ACC112 (cell line): ENCODE data around the gene ITIH5.

Source experiments
- H2AFZ ChIP-seq: fragments of 200-600 bp; sonication (generic); one replicate; pipeline ENCODE4 v1.6.0; 2017; ENCODE audit warnings: antibody characterized with exemption, low read length; ENCODE audit not compliant: unreplicated experiment
- H3K27ac ChIP-seq: fragments of 200-600 bp; sonication (generic); 2 replicates; pipeline ENCODE4 v1.5.1; 2014; ENCODE audit warnings: low read depth, mild to moderate bottlenecking, antibody characterized with exemption, low read length, moderate library complexity
- H3K27me3 ChIP-seq: fragments of 200-600 bp; sonication (generic); 2 replicates; pipeline ENCODE4 v1.6.1; 2014; ENCODE audit warnings: mild to moderate bottlenecking, antibody characterized with exemption, low read length, moderate library complexity, mixed read lengths; ENCODE audit not compliant: insufficient read depth
- H3K36me3 ChIP-seq: fragments of 200-600 bp; sonication (generic); 2 replicates; pipeline ENCODE4 v1.6.1; 2016; ENCODE audit warnings: mild to moderate bottlenecking, antibody characterized with exemption, low read length, moderate library complexity, mixed read lengths; ENCODE audit not compliant: insufficient read depth
- H3K4me1 ChIP-seq: fragments of 200-600 bp; sonication (generic); one replicate; pipeline ENCODE4 v1.6.1; 2016; ENCODE audit warnings: low read length, mixed read lengths; ENCODE audit not compliant: insufficient read depth, unreplicated experiment, control insufficient read depth
- H3K4me3 ChIP-seq: fragments of 200-600 bp; sonication (generic); 2 replicates; pipeline ENCODE4 v1.5.1; 2014; ENCODE audit warnings: mild to moderate bottlenecking, low read depth, low read length
- H3K79me2 ChIP-seq: fragments of 200-600 bp; sonication (generic); one replicate; pipeline ENCODE4 v1.6.0; 2016; ENCODE audit warnings: low read length; ENCODE audit not compliant: control insufficient read depth, unreplicated experiment, insufficient read depth

ITIH5 gene

DNA sequence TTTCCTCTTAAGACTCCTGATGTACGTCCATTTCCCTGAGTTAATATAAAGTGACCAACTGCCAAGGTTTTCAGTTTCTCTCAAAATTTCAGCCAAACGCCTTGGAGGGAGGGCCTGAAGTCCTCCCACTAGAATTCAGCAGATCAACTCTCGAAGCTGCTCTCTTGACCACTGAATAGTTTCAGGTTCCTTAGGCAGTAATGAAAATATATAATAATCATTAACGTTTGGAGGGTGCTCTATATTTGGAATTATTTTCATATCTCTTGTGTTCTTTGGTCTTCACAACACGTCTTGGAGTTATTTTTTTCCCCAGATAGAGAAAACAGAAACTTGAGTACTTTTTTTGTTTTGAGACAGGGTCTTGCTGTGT is 132.3 kb downstream of the ITIH5 start:
- Histone ChIP-seq H3K36me3 (no peaks in the 10 kb centered on the region), H3K4me3 (no peak overlapping the region), H3K27me3 (no peaks in the 10 kb centered on the region; the same call in 1 of the 2 replicates), H3K27ac (no peak overlapping the region), H2AFZ (no peak overlapping the region), H3K79me2 (no peaks in the 10 kb centered on the region), H3K4me1 (no peaks in the 10 kb centered on the region)

DNA sequence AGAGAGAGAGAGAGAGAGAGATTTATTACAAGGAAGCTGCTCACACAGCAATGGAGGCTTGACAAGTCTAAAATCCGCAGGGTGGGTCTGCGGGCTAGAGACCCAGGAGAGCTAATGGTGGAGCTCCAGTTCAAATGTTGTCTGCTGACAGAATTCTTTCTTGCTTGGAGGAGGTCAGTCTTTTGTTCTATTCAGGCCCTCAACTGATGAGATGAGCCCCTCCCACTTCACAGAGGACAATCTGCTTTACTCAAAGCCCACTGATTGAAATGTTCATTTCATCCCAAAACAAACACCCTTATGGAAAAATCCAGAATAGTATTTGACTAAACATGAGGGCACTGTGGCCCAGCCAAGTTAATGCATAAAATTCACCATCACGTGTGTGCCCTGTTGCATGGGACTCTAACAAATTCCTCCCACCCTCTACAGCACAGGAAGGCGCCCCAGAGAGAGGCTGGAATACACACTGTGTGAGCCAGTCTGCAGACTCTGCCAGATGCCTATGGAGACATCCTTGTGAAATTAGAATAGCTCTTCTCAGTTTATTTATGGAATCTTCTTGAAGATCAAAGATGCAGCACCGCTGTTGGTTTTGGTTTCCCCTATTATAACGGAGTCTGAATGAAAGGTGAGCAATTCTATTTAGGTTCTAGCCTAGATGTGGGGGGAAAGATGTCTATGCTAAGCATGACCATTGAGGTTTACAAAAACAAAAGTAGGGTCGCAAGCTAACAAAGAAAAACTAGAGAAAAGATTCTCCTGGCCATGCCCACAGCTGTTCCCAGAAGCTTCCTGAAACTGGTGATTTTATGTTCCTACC is 132.9 kb downstream of the ITIH5 start:
- no peaks in the 10 kb centered on the region for H3K79me2 ChIP-seq
- H3K4me1 ChIP-seq, result no peaks in the 10 kb centered on the region
- no peak overlapping the region for H3K4me3 ChIP-seq
- no peak overlapping the region for H3K27ac ChIP-seq
- no peaks in the 10 kb centered on the region for H3K36me3 ChIP-seq
- H3K27me3 ChIP-seq, result no peaks in the 10 kb centered on the region; the same call in 1 of the 2 replicates
- H2AFZ ChIP-seq, result no peak overlapping the region

DNA sequence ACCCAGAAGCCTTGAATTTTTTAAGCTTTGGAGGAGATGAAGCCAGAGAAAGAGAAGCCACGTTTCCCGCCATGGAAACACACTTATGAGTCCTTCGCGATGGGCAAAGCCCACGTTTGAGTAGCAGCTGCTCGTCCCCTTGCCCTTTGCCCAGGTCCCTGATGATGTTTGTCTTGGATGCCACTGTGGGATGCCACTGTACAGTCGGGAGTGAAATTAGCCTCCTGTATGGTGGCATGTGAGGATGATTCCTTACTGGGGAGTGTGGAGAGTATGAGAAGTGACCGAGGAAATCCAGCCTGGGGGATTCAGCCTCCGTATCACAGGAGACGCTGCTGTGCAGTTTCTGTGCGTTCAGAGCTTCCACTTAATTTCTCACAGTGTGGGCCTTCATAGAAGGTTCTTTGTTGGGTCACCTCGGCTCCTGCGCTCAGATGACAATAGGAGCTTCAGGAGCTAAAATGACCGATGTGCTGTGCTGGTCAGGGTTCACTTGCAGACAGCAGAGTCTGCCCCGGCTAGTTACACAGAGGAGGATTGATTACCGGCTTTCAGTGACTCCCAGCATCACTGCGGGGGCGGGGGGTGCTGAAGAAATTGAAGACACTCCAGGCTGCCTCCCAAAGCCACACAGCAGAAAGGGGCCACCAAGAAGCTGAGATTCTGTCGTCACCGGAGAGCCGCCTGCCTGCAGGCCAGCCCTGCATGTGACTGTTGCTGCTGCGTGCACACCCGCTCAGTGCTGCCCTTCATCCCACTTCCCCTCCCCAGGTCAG is 133.9 kb downstream of the ITIH5 start:
- Histone ChIP-seq H3K4me3 (no peak overlapping the region), H3K79me2 (no peaks in the 10 kb centered on the region), H3K4me1 (no peaks in the 10 kb centered on the region), H3K27ac (no peak overlapping the region), H3K27me3 (no peaks in the 10 kb centered on the region; the same call in 1 of the 2 replicates), H2AFZ (no peak overlapping the region), H3K36me3 (no peaks in the 10 kb centered on the region)

DNA sequence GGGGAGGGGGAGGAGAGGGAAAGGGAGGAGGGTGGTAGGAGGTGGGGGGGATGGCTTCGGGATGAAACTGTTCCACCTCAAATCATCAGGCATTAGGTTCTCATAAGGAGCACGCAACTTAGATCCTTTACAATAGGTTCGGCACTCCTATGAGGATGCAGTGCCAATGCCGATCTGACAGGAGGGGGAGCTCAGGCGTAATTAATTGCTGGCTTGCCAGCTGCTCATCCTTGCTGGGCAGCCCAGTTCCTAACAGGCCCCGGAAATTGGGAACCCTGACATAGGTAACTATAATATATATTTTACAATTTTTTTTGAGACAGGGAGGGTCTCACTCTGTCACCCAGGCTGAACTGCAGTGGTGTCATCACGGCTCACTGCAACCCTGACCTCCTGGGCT is 137.1 kb downstream of the ITIH5 start:
- Histone ChIP-seq H3K36me3 (no peaks in the 10 kb centered on the region), H3K4me3 (no peak overlapping the region), H3K27me3 (peaks cover 3% of the 10 kb centered on the region; the same call in 1 of the 2 replicates), H3K27ac (no peak overlapping the region), H2AFZ (no peak overlapping the region), H3K79me2 (no peaks in the 10 kb centered on the region), H3K4me1 (no peaks in the 10 kb centered on the region)

DNA sequence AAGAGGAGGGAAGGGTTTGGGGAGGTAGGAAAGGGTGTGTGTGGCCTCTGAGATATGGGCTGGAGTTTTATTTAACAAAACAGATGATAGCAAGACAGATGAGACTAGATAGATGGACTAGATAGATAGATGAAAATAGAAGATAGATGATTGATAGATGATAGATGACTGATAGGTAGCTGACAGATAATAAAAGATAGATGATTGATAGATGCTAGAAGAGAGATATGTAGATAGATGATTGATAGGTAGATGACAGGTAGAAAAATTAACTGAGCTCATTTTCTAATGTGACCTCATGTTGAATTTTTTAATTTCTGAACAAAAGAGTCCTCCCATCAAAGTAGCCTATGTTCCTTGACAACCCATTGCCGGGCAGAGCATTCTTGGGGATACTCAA is 139.3 kb downstream of the ITIH5 start:
- no peak overlapping the region for H2AFZ ChIP-seq
- H3K79me2 ChIP-seq, result no peaks in the 10 kb centered on the region
- H3K4me1 ChIP-seq, result no peaks in the 10 kb centered on the region
- peaks cover 3% of the 10 kb centered on the region; the same call in 1 of the 2 replicates for H3K27me3 ChIP-seq
- H3K27ac ChIP-seq, result no peak overlapping the region
- no peaks in the 10 kb centered on the region for H3K36me3 ChIP-seq
- H3K4me3 ChIP-seq, result no peak overlapping the region

DNA sequence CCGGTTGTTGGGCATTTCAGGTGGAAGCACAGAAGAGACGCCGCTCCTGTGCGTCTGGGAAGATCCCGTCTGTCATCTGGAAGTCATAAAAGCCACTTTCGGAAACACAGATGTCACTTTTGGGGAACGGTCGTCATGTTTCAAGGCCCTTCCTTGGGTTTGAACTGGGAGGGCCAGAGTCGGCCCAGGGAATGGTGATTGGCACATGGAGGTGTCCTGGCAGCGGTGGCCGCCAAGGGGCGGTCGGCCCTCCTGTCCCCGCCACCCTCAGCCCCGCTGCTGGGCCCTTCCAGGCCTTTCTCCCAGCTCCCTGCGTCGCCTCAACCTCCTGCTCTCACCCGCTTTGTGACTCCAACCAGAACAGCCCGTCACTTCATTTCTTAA is 140.8 kb downstream of the ITIH5 start:
- Histone ChIP-seq H3K27me3 (peaks cover 3% of the 10 kb centered on the region; the same call in 1 of the 2 replicates), H3K4me1 (no peaks in the 10 kb centered on the region), H3K4me3 (no peak overlapping the region), H2AFZ (no peak overlapping the region), H3K36me3 (no peaks in the 10 kb centered on the region), H3K79me2 (no peaks in the 10 kb centered on the region), H3K27ac (no peak overlapping the region)

DNA sequence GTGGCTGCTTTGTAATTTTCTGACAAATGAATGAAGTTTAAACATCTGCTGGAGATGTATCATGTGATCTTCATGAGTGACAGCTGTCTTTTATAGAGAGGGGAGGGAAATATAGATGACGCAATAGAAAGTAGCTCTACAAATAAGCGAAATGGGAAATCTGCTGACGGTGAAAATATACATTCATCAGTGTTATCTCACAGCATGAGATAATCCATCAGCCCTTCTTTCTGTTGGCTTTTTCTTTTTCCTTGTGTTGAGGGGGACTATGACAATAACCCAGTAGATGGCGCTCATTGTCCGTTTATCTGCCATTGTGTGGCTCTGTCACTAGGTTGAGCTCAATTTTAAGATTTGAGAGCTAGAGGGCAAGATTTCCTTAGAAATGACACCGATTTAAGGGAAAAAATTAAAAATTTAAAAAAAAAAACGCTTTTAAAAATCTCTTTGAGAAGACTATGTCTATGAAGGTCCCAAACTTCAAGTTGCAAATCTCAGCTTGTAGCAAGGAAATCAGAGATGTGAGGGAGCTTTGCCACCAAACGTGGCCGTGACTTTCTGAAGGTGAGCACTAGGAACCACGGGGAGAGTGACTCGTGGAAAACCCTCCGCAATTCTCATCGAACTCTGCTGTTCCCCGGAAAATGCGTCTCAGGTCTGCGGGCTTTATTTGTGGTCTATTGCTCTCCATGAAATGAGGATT is 141.3 kb downstream of the ITIH5 start:
- Histone ChIP-seq H3K27me3 (peaks cover 3% of the 10 kb centered on the region; the same call in 1 of the 2 replicates), H3K27ac (no peak overlapping the region), H3K4me3 (no peak overlapping the region), H3K79me2 (no peaks in the 10 kb centered on the region), H3K4me1 (no peaks in the 10 kb centered on the region), H3K36me3 (no peaks in the 10 kb centered on the region), H2AFZ (no peak overlapping the region)

DNA sequence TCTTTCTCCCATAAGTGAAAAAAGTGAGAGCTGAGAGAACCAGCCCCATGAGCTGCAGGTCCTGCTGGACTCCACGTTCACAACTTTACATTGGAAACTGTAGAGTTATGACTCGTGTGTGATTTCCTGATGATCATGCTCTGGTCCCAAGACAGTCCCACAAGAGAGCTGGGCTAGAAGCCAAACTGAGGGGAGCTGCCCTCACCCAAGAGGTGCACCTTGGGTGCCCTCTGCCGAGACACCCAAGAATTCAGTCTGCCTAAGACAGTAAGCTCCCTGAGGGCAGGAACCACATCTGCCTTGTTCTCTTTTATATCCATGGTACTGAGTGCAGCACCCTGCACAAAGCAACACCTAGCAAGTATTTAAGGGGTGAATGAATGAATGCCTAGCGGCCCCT is 143.1 kb downstream of the ITIH5 start:
- Histone ChIP-seq H3K27me3 (0 out of 2 replicates have a peak, but pooled peaks cover 3% of the 10 kb centered on the region), H3K4me1 (no peaks in the 10 kb centered on the region), H3K27ac (no peak overlapping the region), H3K79me2 (no peaks in the 10 kb centered on the region), H2AFZ (no peak overlapping the region), H3K4me3 (no peak overlapping the region), H3K36me3 (no peaks in the 10 kb centered on the region)

DNA sequence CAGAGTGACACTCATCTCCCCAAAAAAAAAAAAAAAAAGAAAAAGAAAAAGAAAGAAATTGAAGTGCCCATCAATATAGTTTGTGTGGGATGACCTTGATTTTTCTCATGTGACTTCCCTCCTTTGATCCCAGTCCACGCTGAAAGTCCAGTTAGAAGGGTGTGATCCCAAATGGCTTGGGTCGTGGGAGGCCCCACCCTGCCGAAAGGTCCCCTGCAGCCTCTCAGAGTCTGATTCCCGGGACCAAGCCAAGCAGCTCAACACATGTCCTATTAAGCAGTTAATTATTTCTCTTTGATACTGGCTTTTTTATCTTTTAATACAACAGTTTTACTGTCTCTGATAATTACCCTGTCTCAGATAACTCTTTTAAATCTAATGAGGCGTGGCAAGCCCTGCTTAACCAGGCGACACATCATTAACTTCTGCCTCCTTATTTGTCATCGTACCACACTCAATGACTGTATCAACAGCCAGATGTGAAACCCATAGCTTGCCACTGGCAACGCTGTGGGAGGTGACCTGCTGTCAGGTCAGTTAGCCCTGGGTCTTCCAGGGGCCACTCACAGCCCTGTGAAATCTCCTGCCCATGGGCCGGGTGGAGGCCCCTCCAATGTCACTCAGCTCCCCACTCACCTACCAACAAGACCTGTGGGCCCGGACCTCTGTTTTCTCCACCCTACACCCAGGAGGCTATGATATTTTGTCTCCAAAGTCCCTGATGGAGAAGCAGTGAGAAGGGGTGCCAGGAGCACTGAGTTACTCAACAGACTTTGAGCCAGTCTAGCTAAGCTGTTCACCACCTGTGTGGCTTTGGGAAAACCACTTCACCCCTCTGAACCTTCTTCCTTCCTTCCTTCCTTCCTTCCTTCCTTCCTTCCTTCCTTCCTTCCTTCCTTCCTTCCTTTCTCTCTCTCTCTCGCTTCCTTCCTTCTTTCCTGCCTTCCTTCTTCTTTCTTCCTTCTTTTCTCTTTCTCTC is 146.0 kb downstream of the ITIH5 start:
- no peaks in the 10 kb centered on the region for H3K27me3 ChIP-seq
- no peaks in the 10 kb centered on the region for H3K4me1 ChIP-seq
- no peak overlapping the region for H2AFZ ChIP-seq
- no peak overlapping the region for H3K4me3 ChIP-seq
- H3K27ac ChIP-seq, result no peak overlapping the region
- H3K36me3 ChIP-seq, result no peaks in the 10 kb centered on the region
- no peaks in the 10 kb centered on the region for H3K79me2 ChIP-seq

DNA sequence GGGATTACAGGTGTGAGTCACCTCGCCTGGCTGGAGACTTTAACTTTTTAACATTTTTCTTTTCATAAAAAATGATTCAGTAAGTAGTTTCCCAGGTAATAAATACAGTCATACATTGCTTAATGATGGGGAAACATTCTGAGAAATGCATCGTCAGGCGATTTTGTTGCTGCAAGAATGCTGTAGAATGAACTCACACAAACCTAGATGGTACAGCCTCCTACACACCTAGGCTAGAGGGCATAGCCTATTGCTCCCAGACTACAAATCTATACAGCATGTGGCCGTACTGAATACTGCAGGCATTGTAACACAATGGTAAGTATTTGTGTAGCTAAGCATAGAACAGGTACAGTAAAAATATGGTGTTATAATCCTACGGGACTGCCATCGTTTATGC is 147.4 kb downstream of the ITIH5 start:
- Histone ChIP-seq H3K36me3 (no peaks in the 10 kb centered on the region), H3K27me3 (0 out of 2 replicates have a peak, but pooled peaks cover 3% of the 10 kb centered on the region), H3K79me2 (no peaks in the 10 kb centered on the region), H3K27ac (no peak overlapping the region), H3K4me3 (no peak overlapping the region), H3K4me1 (no peaks in the 10 kb centered on the region), H2AFZ (no peak overlapping the region)
